Left renal cortex interstitium (tissue), 4 donors: ENCODE measurements around the gene PARP16. TPM values are rescaled to one million over a fixed set of nuclear protein-coding genes. Genes with fewer than 3 reads are reported as not detected.
"Not testable (repeated sequence)": the region's sequence is repeated elsewhere in the genome, so short reads cannot be mapped to it uniquely, and the experiment has no call there.

ENCODE experiments used
- DNase-seq, 4 donors: peaks; one replicate each; pipeline ENCODE4 v3.0.0-alpha.2; 2013; ENCODE audit warnings: low read depth in 4 of 4, low spot score in 2 of 4, missing footprints in 1 of 4
- polyA plus RNA-seq, 4 donors: library from polyadenylated mRNA; unstranded; fragments of 120-200 nt; gene quantifications; one replicate each; pipeline ENCODE4 v1.2.1, GENCODE V29; 2013; ENCODE audit not compliant: insufficient read length in 4 of 4

PARP16 gene
- polyA plus RNA-seq, 4 donors, result 16.4 to 18.3 (median 17.7) TPM

DNA sequence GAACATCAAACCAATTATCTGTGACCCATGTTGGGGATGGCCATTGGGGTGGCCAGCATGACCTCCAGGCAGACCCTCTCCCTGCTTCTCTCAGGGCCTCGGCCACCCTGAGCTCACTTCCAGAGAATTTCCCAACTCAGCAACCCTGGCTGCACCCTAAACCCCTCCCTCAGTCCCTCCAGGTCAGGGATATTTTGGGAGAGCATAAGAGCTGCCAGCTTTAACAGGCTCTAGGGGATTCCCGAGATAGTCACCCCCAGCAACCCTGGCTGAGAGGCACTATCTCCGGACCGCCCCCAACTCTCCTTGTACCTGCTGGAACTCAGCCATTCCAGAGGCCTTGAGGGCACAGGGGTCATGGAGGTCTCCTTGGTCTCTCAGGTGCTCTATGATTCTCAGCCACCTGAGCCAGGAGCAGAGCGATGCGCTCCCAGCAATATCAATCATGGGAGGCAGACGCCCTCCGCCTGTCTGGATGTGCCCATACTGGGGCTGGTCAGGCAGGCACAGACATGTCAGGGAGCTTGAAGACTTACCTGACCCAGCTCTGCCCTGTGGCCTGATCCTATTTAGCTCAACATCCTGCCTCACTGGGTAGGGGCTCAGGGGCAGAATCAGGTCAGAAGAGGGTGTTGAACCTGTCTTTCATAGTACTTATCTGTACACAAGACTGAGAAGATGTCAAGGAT is 40.5 kb downstream of the PARP16 start:
- no peak for DNase-seq

DNA sequence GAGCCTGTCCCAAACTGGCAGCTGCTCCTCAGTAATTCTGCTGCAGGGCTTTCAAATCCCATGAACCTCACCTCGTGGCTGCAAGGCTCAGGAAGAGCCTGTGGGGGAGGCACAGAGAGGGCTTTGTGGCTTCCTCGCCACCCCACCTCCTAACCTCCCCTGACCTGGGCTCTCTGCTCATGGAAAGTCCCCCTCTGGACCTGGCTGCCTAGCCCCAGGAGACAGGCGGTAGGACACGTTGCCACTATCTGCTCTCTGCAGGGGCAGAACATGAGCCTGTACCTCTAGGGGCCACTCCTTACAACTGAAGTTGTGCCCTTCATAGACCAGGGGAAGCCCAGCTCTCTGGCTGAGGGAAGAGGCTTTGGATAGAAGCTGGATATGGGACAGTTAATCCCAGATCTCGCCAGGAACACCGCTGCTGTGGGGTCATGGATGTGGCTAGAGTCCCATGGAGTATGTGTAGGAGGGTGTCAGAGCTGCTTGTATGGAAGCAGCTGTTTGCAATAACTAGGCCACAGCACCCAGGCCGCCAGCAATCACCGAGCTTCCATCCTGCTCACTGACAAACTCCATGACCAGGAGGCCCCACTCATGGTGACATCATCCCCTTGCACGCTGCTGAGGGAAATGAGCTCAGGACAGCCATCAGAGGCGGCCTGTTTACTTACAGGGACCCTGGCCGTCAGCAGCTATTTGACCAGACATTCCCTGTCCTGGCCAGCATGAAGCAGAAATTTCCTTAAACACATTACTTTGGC is 41.4 kb downstream of the PARP16 start:
- DNase-seq, result peak in 3 of 4 donors; percentile 39 to 67 (median 54)

DNA sequence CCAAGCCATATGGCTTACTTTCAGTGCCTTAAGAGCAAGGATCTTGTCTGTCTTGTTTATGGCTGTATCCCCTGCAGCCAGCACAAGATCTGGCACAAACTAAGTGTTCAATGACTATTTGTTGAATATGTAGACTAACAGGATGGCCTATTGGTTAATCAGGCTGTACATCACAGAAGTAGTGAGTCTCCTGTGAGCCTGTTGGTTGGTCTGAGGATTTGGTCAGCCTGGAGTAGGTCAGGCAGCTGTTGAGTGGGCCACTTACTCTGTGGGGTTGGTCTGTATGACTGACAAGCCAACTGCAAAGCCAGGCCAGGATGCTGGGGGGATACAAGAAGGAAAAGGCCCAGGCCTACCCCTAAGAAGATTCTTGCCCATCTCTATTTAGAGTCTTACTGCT is 42.0 kb downstream of the PARP16 start:
- no peak for DNase-seq

DNA sequence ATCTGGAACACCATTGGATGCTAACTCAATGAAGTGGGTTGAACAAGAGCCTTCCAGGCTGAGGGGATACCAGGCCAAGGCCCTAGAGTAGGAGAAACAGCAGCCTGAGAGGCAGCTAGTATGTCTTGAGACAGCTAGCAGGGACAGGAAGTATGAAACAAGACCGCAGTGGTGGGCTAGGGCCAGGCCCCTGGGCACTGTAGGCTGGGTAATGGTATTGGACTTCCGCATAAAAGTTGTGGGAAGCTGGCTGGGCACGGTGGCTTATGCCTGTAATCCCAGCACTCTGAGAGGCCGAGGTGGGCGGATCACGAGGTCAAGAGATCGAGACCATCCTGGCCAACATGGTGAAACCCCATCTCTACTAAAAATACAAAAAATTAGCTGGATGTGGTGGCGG is 50.2 kb downstream of the PARP16 start:
- not testable (repeated sequence) for DNase-seq

DNA sequence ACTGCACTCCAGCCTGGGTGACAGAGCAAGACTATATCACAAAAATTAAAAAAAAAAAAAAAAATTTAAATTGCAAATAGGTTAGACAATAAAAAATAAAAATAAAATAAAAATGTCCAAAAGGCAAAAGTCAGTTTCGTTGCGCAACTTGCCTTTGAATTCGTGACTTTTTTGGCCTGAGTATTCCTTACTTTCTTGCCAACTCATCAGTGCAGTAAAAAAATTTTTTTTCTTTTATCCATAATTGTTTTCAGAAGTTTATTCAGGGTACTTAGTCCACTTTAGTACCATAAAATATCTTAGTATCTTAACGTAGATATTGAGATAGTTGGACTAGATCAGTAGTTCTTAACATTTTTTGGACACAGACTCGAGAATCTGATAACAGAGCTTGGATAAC is 53.0 kb downstream of the PARP16 start:
- DNase-seq, result no peak

DNA sequence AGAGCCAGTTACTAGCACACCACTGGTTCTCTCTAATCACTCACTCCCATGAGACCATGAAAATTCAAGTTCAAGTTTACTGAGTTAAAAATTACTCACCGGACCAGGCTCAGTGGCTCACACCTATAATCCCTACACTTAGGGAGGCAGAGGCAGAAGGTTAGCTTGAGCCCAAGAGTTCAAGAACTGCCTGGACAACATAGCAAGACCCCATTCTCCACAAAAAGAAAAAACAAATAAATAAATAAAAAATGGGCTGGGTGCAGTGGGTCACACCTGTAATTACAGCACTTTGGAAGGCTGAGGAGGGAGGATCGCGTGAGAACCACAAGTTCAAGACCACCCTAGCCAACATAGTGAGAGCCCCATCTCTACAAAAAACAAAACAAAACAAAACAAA is 54.2 kb downstream of the PARP16 start:
- DNase-seq, result no peak

DNA sequence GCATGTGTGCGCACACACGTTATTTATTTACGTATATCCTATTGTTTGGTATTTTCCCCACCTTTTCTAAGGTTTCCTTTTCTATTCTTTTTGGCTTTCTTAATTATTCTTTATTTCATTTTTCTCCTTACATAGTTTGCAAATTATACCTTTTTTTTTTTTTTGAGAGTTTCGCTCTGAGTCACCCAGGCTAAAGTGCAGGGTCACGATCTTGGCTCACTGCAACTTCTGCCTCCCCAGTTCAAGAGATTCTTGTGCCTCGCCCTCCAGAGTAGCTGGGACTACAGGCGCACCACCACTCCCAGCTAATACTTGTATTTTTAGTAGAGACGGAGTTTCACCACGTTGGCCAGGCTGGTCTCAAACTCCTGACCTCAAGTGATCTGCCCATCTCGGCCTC is 55.4 kb downstream of the PARP16 start:
- DNase-seq, result no peak

DNA sequence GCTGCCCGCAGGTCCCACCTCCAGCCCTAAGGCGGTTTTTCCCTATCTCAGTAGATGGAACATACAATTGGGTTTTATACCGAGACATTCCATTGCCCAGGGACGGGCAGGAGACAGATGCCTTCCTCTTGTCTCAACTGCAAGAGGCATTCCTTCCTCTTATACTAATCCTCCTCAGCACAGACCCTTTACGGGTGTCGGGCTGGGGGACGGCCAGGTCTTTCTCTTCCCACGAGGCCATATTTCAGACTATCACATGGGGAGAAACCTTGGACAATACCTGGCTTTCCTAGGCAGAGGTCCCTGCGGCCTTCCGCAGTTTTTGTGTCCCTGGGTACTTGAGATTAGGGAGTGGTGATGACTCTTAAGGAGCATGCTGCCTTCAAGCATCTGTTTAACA is 59.8 kb downstream of the PARP16 start:
- DNase-seq, result not testable (repeated sequence)

DNA sequence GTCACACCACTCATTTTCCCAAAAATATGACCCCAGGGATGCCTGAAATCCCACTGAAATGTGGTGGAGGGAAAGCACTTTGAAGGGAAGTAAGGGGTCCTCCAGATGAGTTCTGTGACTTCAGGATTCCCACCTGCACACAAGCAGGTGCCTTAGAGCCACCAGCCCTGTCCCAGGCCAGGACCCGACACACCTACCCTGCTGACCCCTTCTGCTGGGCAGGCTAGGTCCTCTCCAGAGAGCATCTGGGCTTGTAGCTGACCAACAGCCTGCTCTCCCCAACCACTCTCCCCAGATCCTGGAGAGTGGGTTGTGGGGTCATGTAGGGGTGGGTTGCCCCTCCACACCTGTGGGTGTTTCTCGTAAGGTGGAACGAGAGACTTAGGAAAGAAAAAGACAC is 60.5 kb downstream of the PARP16 start:
- no peak for DNase-seq

DNA sequence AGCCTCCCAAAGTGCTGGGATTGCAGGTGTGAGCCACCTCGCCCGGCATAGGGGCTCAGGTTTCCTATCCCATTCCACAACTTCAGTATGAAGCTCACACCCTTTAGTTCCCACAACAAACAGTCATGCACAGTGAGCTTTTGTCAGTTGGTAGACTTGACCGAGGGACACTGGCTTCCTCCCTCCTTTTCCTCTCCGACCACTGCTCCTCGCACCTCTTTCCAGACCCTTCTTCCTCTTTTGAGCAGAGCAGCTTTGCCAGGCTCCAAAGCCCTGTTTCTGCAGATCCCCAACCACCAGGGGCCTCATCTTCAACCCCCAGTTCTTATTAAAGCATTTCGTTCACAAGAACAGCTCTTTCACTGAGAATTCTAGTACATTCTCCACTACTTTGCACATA is 62.7 kb downstream of the PARP16 start:
- no peak for DNase-seq

DNA sequence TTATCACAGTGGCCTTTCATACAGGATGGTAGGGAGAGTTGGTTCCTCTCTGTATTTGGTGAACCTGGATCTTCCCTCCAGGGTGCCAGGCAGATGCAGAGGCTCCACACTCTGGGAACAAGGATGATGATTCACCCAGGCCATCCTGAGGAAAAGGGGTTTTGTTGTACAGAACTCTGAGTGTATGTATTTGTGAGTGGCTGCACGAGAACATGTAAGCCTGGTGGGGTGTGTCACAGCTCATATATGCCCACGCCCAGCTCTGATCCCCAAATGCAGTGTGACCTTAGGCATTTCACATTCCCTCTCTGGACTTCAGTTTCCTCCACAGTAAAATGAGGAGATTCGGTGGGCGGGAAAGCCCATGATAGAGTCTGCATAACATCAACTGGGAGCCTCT is 63.8 kb downstream of the PARP16 start:
- DNase-seq, result no peak

DNA sequence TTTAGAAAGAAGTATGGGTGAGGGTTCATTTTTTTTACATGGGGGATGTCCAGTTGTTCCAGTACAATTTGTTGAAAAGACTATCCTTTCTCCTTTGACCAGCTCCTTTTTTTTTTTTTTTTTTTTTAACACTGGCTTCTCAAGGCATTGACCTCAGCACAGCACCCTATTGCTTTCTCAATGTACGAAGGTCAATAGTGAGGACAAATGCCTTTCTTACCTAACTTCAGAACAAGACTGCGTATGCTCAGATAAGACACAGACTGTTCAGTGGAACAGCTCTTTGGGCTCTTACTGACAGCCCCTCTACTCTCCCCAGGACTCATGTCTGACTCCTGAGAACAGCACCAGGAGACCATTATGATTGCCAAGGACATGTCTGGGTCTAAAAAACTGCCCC is 65.0 kb downstream of the PARP16 start:
- DNase-seq, result no peak

DNA sequence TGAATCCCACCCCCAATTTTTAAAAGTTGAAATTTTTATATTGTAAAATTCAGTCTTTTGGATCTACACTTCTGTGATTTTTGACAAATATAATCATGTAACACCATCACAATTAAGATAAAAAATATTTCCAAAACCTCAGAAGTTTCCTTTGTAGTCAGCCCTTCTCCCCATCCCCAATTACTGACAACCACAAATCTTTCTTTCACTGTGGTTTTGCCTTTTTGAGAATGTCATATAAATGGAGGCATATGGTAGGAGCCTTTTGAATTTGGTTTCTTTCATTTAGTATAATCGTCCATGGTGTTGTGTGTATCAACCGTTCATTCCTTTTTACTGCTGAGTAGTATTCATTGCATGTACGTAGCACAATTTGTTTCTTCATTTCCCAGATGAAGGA is 67.5 kb downstream of the PARP16 start:
- DNase-seq, result no peak

DNA sequence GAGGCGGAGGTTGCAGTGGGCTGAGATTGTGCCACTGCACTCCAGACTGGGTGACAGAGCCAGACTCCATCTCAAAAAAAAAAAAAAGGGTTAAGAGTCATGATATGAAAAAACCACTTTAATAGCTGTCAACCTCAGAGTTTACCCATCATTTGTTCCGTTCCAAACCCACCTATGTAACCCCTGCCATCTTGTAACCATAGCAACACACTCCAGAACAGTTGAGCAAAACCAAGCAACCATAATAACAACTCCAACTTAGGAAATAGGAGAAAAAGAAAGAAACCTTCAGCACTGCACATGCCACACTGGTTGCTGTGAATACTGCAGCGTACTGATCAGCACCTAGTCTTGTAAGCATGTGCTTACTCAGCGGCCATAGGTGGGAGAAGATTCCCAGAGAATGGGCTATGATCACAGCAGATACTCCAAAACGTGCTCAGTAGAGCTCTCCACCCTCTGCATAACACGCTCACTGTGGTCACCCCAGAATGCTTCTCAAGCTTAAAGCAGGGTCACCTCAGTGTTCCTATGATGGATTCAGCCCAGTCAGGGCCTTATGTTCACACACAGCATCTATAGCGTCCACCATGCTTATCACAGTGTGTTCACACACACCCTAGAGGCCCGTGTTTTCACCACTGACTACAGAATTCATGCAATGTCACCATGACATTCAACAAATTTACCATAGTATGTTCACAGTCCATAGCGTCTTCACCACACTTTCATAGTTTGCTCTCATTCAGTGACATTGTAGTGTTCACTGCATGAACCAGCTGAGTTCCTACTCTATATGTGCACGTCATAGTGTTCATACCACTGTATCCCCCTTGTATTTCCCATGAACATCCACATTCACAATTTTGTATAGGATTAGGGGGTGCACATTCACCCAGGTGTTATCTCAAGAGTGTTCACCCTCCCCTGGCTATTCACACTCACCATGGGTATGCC is 68.9 kb downstream of the PARP16 start:
- DNase-seq, result no peak

DNA sequence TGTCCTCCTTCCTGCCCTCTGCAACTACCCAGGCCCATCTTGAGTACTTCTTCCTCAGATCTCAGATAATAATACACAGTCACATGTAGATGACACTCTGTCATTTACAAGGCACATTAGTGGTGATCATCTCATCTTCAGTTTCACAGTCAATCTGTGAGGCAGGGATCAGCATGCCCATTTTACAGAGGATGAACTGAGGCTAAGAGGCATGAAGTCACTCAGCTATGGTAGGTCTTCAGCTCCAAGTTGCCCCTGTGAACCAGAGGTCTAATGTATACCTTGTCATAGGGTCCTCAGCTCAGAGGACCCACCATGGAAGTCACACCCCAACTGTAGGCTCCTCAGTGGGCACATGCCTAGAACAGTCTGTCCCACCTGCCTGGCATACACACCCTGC is 71.2 kb downstream of the PARP16 start:
- DNase-seq, result no peak

DNA sequence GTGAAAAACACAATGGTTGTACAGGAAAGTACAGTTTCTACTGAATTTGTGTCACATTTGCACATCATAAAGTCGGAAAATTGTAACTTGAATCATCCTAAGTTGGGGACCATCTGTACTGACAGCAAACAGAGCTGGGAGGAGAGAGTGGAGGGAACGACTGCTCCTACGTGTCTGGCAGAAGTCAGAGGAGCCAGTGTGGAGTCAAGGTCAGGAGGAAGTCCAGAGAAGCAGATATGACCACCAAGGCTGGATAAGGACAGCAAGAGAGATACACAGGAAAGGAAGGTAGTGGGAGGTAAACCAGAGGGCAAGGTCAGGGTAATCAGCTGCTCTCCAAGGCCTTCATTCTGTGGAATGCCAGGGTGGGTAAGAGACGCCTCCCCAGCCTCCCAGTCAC is 72.7 kb downstream of the PARP16 start:
- DNase-seq, result no peak

DNA sequence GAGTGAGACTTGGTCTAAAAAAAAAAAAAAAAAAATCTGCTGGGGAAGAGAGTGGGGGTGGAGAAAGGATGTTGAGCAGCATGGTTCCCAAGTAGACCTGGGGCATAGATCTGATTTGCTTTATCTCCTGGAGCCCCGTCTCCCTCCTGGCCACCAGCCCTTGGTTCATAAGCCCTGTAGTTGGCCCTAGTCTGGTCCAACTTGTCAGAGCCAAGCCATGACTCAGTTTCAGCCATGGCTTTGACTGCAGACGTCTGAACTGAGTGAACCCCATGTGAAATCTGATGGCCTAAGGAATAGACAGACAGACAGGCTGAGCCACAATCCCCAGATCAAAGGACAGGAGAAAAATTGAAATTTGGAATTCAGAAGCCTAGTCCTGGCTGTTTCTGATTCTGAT is 73.4 kb downstream of the PARP16 start:
- DNase-seq, result no peak

DNA sequence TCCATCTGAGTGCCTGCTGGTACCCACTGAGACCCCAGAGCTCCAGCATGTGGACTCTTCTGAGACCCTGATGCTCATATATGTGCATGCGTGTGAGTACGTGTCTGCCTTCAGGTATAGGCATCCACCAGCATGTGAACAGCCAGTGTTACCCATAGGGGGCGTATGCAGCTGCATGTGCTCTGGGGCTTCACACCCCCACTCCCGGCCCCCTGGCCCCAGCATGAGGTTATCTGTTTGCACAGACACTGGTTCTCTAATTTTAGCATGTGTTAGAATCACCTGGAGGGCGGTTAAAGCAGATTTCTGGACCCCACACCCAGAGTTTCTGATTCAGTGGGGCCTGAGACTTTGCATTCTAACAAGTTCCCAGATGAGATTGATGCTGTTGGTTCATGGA is 74.6 kb downstream of the PARP16 start:
- no peak for DNase-seq

DNA sequence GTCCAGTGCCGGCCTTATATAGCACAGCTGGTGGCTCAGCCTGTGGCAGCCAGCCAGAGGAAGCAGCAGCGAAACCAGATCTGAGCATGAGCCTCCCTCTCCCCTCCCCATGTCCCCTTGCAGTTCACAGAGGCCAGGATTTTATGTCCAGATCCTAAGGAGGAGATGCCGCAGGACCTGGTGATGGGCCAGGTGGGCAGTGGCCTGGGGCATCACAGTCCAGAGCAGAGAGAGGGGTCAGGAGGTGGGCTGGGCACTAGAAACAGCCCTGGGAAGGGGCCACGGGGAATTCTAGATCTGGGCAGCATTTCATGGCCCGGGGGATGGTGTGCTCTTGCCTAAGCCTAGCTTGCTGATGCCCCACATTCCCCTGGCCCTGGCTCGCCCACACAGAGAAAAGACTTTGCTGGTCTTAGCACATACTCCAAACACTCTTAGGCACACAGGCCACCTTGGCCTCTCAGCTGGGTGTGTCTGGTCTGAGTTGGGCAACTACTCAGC is 75.2 kb downstream of the PARP16 start:
- DNase-seq, result peak in 3 of 4 donors; percentile 60 to 76 (median 75)

DNA sequence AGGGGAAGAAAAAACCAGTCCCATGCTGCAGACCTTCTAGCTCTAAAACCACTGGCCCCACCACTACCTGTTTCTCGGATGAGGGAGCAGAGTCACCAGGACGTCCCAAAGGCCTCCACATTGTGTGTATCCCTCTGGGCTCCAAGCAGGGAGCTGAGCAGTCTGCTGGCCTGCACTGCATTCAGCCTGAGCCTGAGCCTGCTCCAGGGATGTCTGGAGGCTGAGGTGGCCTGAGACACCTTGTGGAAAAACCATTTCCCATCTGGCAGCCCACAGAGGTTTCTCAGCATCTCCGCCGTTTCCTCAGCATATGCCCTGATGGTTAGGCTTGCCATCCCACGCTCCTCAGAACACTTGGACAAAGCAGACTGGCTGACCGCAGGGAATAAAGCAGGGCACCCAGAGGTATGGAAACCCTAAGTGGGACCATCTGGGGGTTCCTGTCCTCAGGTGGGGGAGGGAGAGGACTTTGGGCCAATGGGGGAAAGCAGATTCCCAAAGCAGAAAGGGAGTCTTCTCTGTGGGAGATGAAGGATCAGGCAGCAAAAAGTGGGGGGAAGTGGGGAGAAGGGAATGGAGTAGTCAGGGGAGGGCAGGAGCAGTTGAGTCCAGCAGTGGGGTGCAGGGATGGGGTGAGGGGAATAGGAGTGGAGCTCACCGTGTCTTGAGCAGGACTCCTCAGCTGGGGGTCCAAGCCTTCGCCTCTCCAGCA is 75.8 kb downstream of the PARP16 start, which contains the start of gene CILP:
Gene CILP (minus strand): TSS at position 704 of the 712 bp plus-strand sequence. CDS start 1,718 bp downstream, outside the sequence.
- DNase-seq, result no peak
